Loucy (cell line): ENCODE data around the gene MYOZ3.

Source experiments
- EZH2phosphoT487 ChIP-seq: fragments of 200-600 bp; IDR thresholded peaks from 2 replicates; pipeline ENCODE4 v1.6.1; 2018; ENCODE audit warnings: antibody characterized with exemption, mild to moderate bottlenecking, moderate library complexity, borderline replicate concordance
- TF ChIP-seq, protein P1 (sequence below): fragments of 200-600 bp; sonication (generic); conservative IDR thresholded peaks from 2 replicates; pipeline ENCODE4 v1.5.1; 2014; ENCODE audit warnings: mild to moderate bottlenecking, antibody characterized with exemption, low read length

DNA sequence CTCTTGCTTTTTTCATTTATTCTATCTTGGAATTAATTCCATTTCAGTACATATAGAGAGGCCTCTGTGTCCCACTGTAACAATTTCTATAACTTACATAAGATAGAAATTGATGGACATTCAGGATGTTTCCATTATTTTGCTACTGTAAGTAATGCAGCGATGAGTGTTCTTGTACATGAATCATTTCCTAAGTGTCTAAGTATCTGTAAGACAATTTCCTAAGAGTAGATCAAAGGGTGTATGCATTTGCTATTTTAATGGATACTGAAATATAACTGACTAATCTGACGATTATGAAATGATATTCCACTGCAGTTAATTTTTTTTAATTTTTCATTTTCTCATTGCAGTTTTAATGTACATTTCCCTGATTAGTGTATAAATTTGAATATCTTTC lies 62.8 kb downstream of the MYOZ3 start:
- TF ChIP-seq, protein P1, sequence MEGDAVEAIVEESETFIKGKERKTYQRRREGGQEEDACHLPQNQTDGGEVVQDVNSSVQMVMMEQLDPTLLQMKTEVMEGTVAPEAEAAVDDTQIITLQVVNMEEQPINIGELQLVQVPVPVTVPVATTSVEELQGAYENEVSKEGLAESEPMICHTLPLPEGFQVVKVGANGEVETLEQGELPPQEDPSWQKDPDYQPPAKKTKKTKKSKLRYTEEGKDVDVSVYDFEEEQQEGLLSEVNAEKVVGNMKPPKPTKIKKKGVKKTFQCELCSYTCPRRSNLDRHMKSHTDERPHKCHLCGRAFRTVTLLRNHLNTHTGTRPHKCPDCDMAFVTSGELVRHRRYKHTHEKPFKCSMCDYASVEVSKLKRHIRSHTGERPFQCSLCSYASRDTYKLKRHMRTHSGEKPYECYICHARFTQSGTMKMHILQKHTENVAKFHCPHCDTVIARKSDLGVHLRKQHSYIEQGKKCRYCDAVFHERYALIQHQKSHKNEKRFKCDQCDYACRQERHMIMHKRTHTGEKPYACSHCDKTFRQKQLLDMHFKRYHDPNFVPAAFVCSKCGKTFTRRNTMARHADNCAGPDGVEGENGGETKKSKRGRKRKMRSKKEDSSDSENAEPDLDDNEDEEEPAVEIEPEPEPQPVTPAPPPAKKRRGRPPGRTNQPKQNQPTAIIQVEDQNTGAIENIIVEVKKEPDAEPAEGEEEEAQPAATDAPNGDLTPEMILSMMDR = no peak
- no peak for TF ChIP-seq EZH2phosphoT487
